A673 (cell line): ENCODE data around the gene GSC2. TPM values are rescaled to one million over a fixed set of nuclear protein-coding genes. Genes with fewer than 3 reads are reported as not detected.
A peak's percentile ranks its signal among the peaks of the same experiment; 100 is the strongest.

Experiments used
- BruUV-seq: library from RNA; stranded (reverse); fragments of 400-500 nt; replicated peaks from 2 replicates; lab custom pipeline; 2021; lab: Mats Ljungman, UMichigan
- CTCF ChIA-PET: fragments of 300-600 bp; sonication (Branson Sonifier 250); formaldehyde crosslinking; loops from one replicate; lab custom pipeline; 2022; ENCODE audit warnings: antibody characterized with exemption; lab: Charles Lee
- POLR2A ChIA-PET: fragments of 300-600 bp; sonication (Branson Sonifier 250); formaldehyde crosslinking; loops from one replicate; lab custom pipeline; 2022; ENCODE audit warnings: antibody characterized with exemption; ENCODE audit not compliant: low non-redundant PET; lab: Charles Lee
- DNase-seq: peaks from one replicate; pipeline ENCODE4 v3.0.0-alpha.2; 2015; ENCODE audit warnings: low spot score
- H3K27ac ChIP-seq: fragments of 200-600 bp; sonication (generic); 2 replicates; pipeline ENCODE4 v1.5.1; 2016; ENCODE audit warnings: mixed run types, low read depth, mild to moderate bottlenecking, mixed read lengths, antibody characterized with exemption, low read length; ENCODE audit not compliant: poor library complexity, severe bottlenecking
- H3K27me3 ChIP-seq: fragments of 200-600 bp; sonication (generic); replicated peaks from 2 replicates; pipeline ENCODE4 v1.6.1; 2017; ENCODE audit warnings: mixed run types, low read depth, mild to moderate bottlenecking, mixed read lengths, antibody characterized with exemption, low read length; ENCODE audit not compliant: insufficient read depth, poor library complexity
- H3K36me3 ChIP-seq: fragments of 200-600 bp; sonication (generic); 2 replicates; pipeline ENCODE4 v1.6.1; 2016; ENCODE audit warnings: mixed run types, mild to moderate bottlenecking, mixed read lengths, antibody characterized with exemption, low read length; ENCODE audit not compliant: insufficient read depth, poor library complexity, severe bottlenecking
- H3K4me1 ChIP-seq: fragments of 200-600 bp; sonication (generic); 2 replicates; pipeline ENCODE4 v1.6.1; 2017; ENCODE audit warnings: mixed run types, mild to moderate bottlenecking, mixed read lengths, antibody characterized with exemption, low read length; ENCODE audit not compliant: insufficient read depth, poor library complexity, severe bottlenecking
- H3K4me3 ChIP-seq: fragments of 200-600 bp; sonication (generic); 2 replicates; pipeline ENCODE4 v1.5.1; 2016; ENCODE audit warnings: low read depth, mixed run types, mild to moderate bottlenecking, mixed read lengths, low read length; ENCODE audit not compliant: poor library complexity, severe bottlenecking
- H3K9me3 ChIP-seq: fragments of 200-600 bp; sonication (generic); 2 replicates; pipeline ENCODE4 v1.6.1; 2016; ENCODE audit warnings: mixed run types, low read depth, mild to moderate bottlenecking, mixed read lengths, antibody characterized with exemption, low read length; ENCODE audit not compliant: poor library complexity, severe bottlenecking
- EZH2 ChIP-seq: fragments of 200-600 bp; sonication (generic); IDR thresholded peaks from 2 replicates; pipeline ENCODE4 v1.6.1; 2017; ENCODE audit warnings: borderline replicate concordance, low read depth, mild to moderate bottlenecking, mixed read lengths, antibody characterized with exemption, low read length; ENCODE audit not compliant: poor library complexity, severe bottlenecking
- intact Hi-C: fragments of 100-400 bp; cut with micrococcal nuclease; formaldehyde crosslinking; loops from one replicate; pipeline ENCODE4 v1.10.0; 2022; ENCODE audit not compliant: unreplicated experiment
- total RNA-seq: library from RNA; stranded (reverse); gene quantifications from 2 replicates; pipeline ENCODE4 v1.2.3, GENCODE V29; 2021
- TF ChIP-seq, protein P1 (sequence below): fragments of 300-800, 200-600 bp; sonication (generic); conservative IDR thresholded peaks from 2 replicates; pipeline ENCODE4 v1.5.1; 2017; ENCODE audit warnings: low read depth, mild to moderate bottlenecking, antibody characterized with exemption, low read length, moderate library complexity, mixed read lengths

Gene GSC2
- total RNA-seq, 1 experiment from 2014 or later: not detected

GRCh38 chr22:19173047-19174035 lies 23.2 kb upstream of the GSC2 start:
- Histone ChIP-seq H3K9me3 (no peaks in the 10 kb centered on the region), H3K4me1 (peaks cover 49% of the 10 kb centered on the region), H3K36me3 (peaks cover 19% of the 10 kb centered on the region), H3K27me3 (peaks cover 16% of the 10 kb centered on the region), H3K27ac (peak overlapping the region; percentile 25), H3K4me3 (peak overlapping the region; percentile 99)
- ChIA-PET POLR2A (no interaction called here), CTCF (interaction anchor here (1.3 kb wide), 1 partner anchor 29 kb away, joined by 3 read pairs; the partner anchor contains the start of gene ESS2)
- TF ChIP-seq, protein P1, sequence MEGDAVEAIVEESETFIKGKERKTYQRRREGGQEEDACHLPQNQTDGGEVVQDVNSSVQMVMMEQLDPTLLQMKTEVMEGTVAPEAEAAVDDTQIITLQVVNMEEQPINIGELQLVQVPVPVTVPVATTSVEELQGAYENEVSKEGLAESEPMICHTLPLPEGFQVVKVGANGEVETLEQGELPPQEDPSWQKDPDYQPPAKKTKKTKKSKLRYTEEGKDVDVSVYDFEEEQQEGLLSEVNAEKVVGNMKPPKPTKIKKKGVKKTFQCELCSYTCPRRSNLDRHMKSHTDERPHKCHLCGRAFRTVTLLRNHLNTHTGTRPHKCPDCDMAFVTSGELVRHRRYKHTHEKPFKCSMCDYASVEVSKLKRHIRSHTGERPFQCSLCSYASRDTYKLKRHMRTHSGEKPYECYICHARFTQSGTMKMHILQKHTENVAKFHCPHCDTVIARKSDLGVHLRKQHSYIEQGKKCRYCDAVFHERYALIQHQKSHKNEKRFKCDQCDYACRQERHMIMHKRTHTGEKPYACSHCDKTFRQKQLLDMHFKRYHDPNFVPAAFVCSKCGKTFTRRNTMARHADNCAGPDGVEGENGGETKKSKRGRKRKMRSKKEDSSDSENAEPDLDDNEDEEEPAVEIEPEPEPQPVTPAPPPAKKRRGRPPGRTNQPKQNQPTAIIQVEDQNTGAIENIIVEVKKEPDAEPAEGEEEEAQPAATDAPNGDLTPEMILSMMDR: no peak
- TF ChIP-seq EZH2: no peak
- intact Hi-C loops: no loop called here
- no peak for DNase-seq
- no TSS peak for BruUV-seq

GRCh38 chr22:19172213-19173046 lies 22.3 kb upstream of the GSC2 start:
- intact Hi-C loops: no loop called here
- BruUV-seq: no TSS peak
- no peak for DNase-seq
- Histone ChIP-seq H3K27ac (peak overlapping the region; percentile 96), H3K27me3 (peaks cover 25% of the 10 kb centered on the region), H3K9me3 (no peaks in the 10 kb centered on the region), H3K4me1 (peaks cover 47% of the 10 kb centered on the region), H3K36me3 (peaks cover 19% of the 10 kb centered on the region), H3K4me3 (peak overlapping the region; percentile 99)
- ChIA-PET POLR2A (no interaction called here), CTCF (no interaction called here)
- no peak for TF ChIP-seq EZH2

GRCh38 chr22:19169947-19170318 lies 19.8 kb upstream of the GSC2 start:
- peak overlapping the region; percentile 34 for H3K4me3 ChIP-seq
- TF ChIP-seq, protein P1: no peak

More at GRCh38 chr22:19169947-19170318, 19.8 kb upstream of the GSC2 start:
- POLR2A ChIA-PET: interaction anchor here (0.6 kb wide), 1 partner anchor 19 kb away, joined by 3 read pairs; no protein-coding TSS in a partner anchor
- no peak overlapping the region for H3K27ac ChIP-seq
- DNase-seq: no peak
- no peaks in the 10 kb centered on the region for H3K36me3 ChIP-seq
- BruUV-seq: no TSS peak
- H3K4me1 ChIP-seq: peaks cover 23% of the 10 kb centered on the region
- peaks cover 34% of the 10 kb centered on the region for H3K27me3 ChIP-seq
- intact Hi-C loops: no loop called here
- CTCF ChIA-PET: interaction anchor here (0.6 kb wide), 1 partner anchor 25 kb away, joined by 3 read pairs; no protein-coding TSS in a partner anchor
- no peaks in the 10 kb centered on the region for H3K9me3 ChIP-seq
